K562 (cell line): ENCODE data around the gene SV2A. TPM values are rescaled to one million over a fixed set of nuclear protein-coding genes. Genes with fewer than 3 reads are reported as not detected.
A peak's percentile ranks its signal among the peaks of the same experiment; 100 is the strongest.

Experiments used
- CHD7 ChIP-seq: fragments of 200-600 bp; sonication (generic); IDR thresholded peaks from one replicate; pipeline ENCODE4 v1.6.1; 2012; ENCODE audit warnings: mild to moderate bottlenecking, low read depth, low read length, inconsistent platforms
- ESRRA ChIP-seq: fragments of 450-650 bp; IDR thresholded peaks from 2 replicates; pipeline ENCODE4 v1.6.1; 2014; ENCODE audit warnings: low read depth, mild to moderate bottlenecking, moderate library complexity, borderline replicate concordance
- HDAC8 ChIP-seq: fragments of 450-650 bp; IDR thresholded peaks from 2 replicates; pipeline ENCODE4 v1.6.1; 2016; ENCODE audit warnings: mild to moderate bottlenecking, missing genetic modification characterization, moderate library complexity, missing compliant biosample characterization
- NFRKB ChIP-seq: fragments of 450-650 bp; IDR thresholded peaks from 2 replicates; pipeline ENCODE4 v1.6.1; 2016; ENCODE audit warnings: low read depth
- NR2F6 ChIP-seq: fragments of 450-650 bp; formaldehyde crosslinking; IDR thresholded peaks from 2 replicates; pipeline ENCODE4 v1.4.0; 2020; ENCODE audit warnings: mild to moderate bottlenecking
- SMAD4 ChIP-seq: fragments of 250-450 bp; sonication (Bioruptor Pico); conservative IDR thresholded peaks from 2 replicates; pipeline ENCODE4 v1.8.0; 2021; ENCODE audit warnings: inconsistent platforms, mild to moderate bottlenecking, moderate library complexity
- TAF1 ChIP-seq: IDR thresholded peaks from 2 replicates; pipeline ENCODE4 v1.6.1; 2011; ENCODE audit warnings: mild to moderate bottlenecking, low read length, moderate library complexity; ENCODE audit not compliant: insufficient read depth, control insufficient read depth, severe bottlenecking; ENCODE audit errors: extremely low read depth
- TAF9B ChIP-seq: fragments of 450-650 bp; IDR thresholded peaks from 2 replicates; pipeline ENCODE4 v1.6.1; 2018; ENCODE audit warnings: mild to moderate bottlenecking; ENCODE audit not compliant: partially characterized antibody
- YY1 ChIP-seq, 3 experiments: IDR thresholded peaks; 2 replicates each; pipeline ENCODE4 v1.6.1; 2011; ENCODE audit warnings: low read length in 2 of 3, mild to moderate bottlenecking in 2 of 3, moderate library complexity in 2 of 3, borderline replicate concordance in 1 of 3, control low read depth in 1 of 3, low read depth in 1 of 3; ENCODE audit not compliant: insufficient read depth in 3 of 3, insufficient replicate concordance in 2 of 3, control insufficient read depth in 1 of 3, insufficient read length in 1 of 3; ENCODE audit errors: extremely low read depth in 1 of 3
- polyA plus RNA-seq, 8 experiments: library from polyadenylated mRNA; depleted of rRNA in 4 of 8; stranded (reverse) in 5 of 8; unstranded in 3 of 8; fragments of >200 nt; fragmentation: Nextera tagmentation in 2 of 8; fragmentation: Illumina TruSeq in 1 of 8; extraction: Ambion mirVana in 2 of 8; extraction: Trizol in 1 of 8; gene quantifications; 2 replicates each; pipeline versions ENCODE4 v1.2.1 to v1.2.3, GENCODE V29; 2011 to 2014; ENCODE audit warnings: inconsistent platforms in 1 of 8, missing spikeins in 1 of 8
- total RNA-seq, 7 experiments: library from RNA; depleted of rRNA in 6 of 7; stranded (reverse); fragments of >200 nt in 6 of 7; fragmentation: Illumina TruSeq in 2 of 7; extraction: Trizol in 2 of 7; gene quantifications; 2 replicates each; pipeline versions ENCODE4 v1.2.1 to v1.2.3, GENCODE V29; 2011 to 2021; ENCODE audit warnings: low replicate concordance in 1 of 7

The SV2A gene
- total and polyA plus RNA-seq, 9 of the 15 experiments (the other 6 are each of a cell fraction or from before 2014, with no cell fraction given), result 0.07 to 0.22 (median 0.11) TPM; not detected in 1

- TF ChIP-seq CHD7 (no peak), NFRKB (peak; percentile 97), SMAD4 (CRISPR knock-in tag) (0 out of 2 replicates have a peak, but pooled peaks have one; percentile 58), YY1 (IDR thresholded peaks at IDR 0.05; ENCODE audit: borderline replicate concordance in 1 of 3, control insufficient read depth in 1 of 3, extremely low read depth in 1 of 3, insufficient read depth in 3 of 3, insufficient read length in 1 of 3, insufficient replicate concordance in 2 of 3, low read depth in 1 of 3, low read length in 2 of 3) (peak; percentile 72 to 96 (median 95)), TAF9B (peak; percentile 77), ESRRA (peak; percentile 75; the same call in 1 of the 2 replicates), NR2F6 (CRISPR knock-in tag) (no peak), TAF1 (peak; percentile 85), HDAC8 (tag) (no peak)
Observed at GRCh38 chr1:149927563-149928400, 10.1 kb upstream of the SV2A start, which contains the start of gene SF3B4 (continued).
